SK-N-MC (cell line): ENCODE measurements around the gene HORMAD2.
"Not testable (repeated sequence)": the region's sequence is repeated elsewhere in the genome, so short reads cannot be mapped to it uniquely, and the experiment has no call there.

Source experiments
- DNase-seq: peaks from one replicate; pipeline ENCODE4 v3.0.0-alpha.2; 2011; ENCODE audit warnings: low read depth, low spot score
- H3K27ac ChIP-seq: fragments of 200-600 bp; sonication (generic); 2 replicates; pipeline ENCODE4 v1.5.1; 2016; ENCODE audit warnings: mixed run types
- H3K36me3 ChIP-seq: fragments of 200-600 bp; sonication (generic); 2 replicates; pipeline ENCODE4 v1.6.1; 2017; ENCODE audit warnings: antibody characterized with exemption, low read length, mixed read lengths; ENCODE audit not compliant: insufficient read depth
- H3K4me3 ChIP-seq: fragments of 200-600 bp; sonication (generic); 2 replicates; pipeline ENCODE4 v1.5.1; 2016
- H3K9ac ChIP-seq: fragments of 200-600 bp; sonication (generic); 2 replicates; pipeline ENCODE4 v1.8.0; 2017; ENCODE audit warnings: mixed run types, mixed read lengths; ENCODE audit not compliant: insufficient read length
- H3K9me3 ChIP-seq: fragments of 200-600 bp; sonication (generic); 2 replicates; pipeline ENCODE4 v1.6.1; 2017; ENCODE audit warnings: low read depth, mild to moderate bottlenecking, antibody characterized with exemption, low read length, moderate library complexity, mixed read lengths
- EZH2 ChIP-seq: fragments of 200-600 bp; sonication (generic); IDR thresholded peaks from one replicate; pipeline ENCODE4 v1.6.1; 2017; ENCODE audit warnings: antibody characterized with exemption
- FOXP2 ChIP-seq: optimal IDR thresholded peaks from 2 replicates; pipeline ENCODE3; 2011; ENCODE audit warnings: mild to moderate bottlenecking, moderate library complexity; ENCODE audit not compliant: insufficient read depth; ENCODE audit errors: extremely low read length, control extremely low read depth
- POLR2AphosphoS5 ChIP-seq: IDR thresholded peaks from 2 replicates; pipeline ENCODE4 v1.6.1; 2012; ENCODE audit warnings: mild to moderate bottlenecking, low read depth, low read length, borderline replicate concordance

Gene HORMAD2

DNA sequence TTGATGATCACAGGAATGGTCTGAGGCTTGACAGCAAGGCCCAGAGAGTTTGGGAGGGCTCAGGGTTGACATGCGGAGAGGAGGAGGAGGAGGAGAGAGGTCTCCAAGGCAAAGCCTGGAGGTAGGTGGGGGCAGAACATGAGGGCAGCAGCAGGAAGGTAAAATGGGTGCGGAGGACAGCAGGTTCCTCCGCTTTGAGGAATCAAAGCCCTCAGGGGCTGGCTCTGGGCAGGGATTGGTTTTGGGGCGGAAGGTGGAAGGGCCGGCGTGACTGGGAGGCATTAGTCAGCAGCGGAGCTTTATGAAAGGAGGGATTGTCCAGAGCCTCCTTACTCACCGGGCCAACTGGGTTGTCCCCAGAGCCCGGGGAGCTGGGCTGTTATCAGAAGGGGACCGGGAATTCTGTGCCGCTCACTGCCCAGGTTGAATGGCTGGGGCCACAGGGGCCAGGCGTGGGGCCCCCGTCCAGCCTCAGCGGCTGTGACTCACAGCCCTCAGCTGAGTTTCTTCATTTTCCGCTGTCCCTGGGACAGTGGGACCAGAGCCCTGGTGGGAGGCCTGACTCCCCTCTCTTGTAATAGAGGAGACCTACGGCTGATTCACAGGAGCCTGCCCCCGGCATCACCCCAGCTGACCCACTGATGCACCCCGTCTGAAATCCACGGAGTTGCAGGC lies 130.1 kb downstream of the HORMAD2 start:
- no peak overlapping the region for H3K4me3 ChIP-seq
- no peak overlapping the region for H3K9ac ChIP-seq
- no peaks in the 10 kb centered on the region for H3K36me3 ChIP-seq
- TF ChIP-seq EZH2 (no peak), POLR2AphosphoS5 (no peak), FOXP2 (no peak)
- no peaks in the 10 kb centered on the region for H3K9me3 ChIP-seq
- DNase-seq: no peak
- H3K27ac ChIP-seq: no peak overlapping the region

- no peaks in the 10 kb centered on the region for H3K9me3 ChIP-seq
- no peaks in the 10 kb centered on the region for H3K36me3 ChIP-seq
- no peak for TF ChIP-seq EZH2
- TF ChIP-seq POLR2AphosphoS5: no peak
- TF ChIP-seq FOXP2: no peak
- DNase-seq: no peak
- H3K9ac ChIP-seq: no peak overlapping the region
- no peak overlapping the region for H3K4me3 ChIP-seq
- no peak overlapping the region for H3K27ac ChIP-seq
These were observed 131.0 kb downstream of the HORMAD2 start for GRCh38 chr22:30211124-30211820.

GRCh38 chr22:30212363-30212995 lies 132.2 kb downstream of the HORMAD2 start:
- H3K4me3 ChIP-seq: no peak overlapping the region
- H3K9ac ChIP-seq: no peak overlapping the region
- no peak for DNase-seq
- no peak for TF ChIP-seq EZH2
- TF ChIP-seq FOXP2: no peak
- no peak for TF ChIP-seq POLR2AphosphoS5
- H3K27ac ChIP-seq: no peak overlapping the region
- H3K36me3 ChIP-seq: no peaks in the 10 kb centered on the region
- no peaks in the 10 kb centered on the region for H3K9me3 ChIP-seq

GRCh38 chr22:30212996-30213441 lies 132.8 kb downstream of the HORMAD2 start:
- H3K9me3 ChIP-seq: no peaks in the 10 kb centered on the region
- H3K27ac ChIP-seq: no peak overlapping the region
- H3K36me3 ChIP-seq: no peaks in the 10 kb centered on the region
- no peak overlapping the region for H3K9ac ChIP-seq
- DNase-seq: no peak
- no peak for TF ChIP-seq POLR2AphosphoS5
- H3K4me3 ChIP-seq: no peak overlapping the region

GRCh38 chr22:30214703-30215407 lies 134.6 kb downstream of the HORMAD2 start:
- H3K4me3 ChIP-seq: no peak overlapping the region
- TF ChIP-seq POLR2AphosphoS5 (no peak), EZH2 (no peak), FOXP2 (no peak)
- DNase-seq: no peak
- H3K27ac ChIP-seq: no peak overlapping the region
- H3K9me3 ChIP-seq: no peaks in the 10 kb centered on the region
- H3K9ac ChIP-seq: no peak overlapping the region
- H3K36me3 ChIP-seq: no peaks in the 10 kb centered on the region

DNA sequence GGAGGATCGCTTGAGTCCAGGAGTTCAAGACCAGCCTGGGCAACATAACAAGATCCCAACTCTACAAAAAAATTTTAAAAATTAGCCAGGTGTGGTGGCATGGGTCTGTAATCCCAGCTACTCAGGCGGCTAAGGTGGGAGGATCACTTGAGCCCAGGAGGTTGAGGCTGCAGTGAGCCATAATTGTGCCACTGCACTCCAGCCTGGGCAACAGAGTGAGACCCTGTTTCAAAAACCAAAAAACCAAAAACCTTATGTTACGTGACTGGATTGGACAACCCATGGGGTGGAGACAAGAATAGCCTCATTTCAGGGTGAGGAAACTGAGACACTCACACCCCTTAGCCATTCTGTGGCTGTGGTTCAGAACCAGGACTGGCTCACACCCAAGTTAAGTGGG lies 136.0 kb downstream of the HORMAD2 start:
- not testable (repeated sequence) for H3K27ac ChIP-seq, H3K4me3 ChIP-seq

DNA sequence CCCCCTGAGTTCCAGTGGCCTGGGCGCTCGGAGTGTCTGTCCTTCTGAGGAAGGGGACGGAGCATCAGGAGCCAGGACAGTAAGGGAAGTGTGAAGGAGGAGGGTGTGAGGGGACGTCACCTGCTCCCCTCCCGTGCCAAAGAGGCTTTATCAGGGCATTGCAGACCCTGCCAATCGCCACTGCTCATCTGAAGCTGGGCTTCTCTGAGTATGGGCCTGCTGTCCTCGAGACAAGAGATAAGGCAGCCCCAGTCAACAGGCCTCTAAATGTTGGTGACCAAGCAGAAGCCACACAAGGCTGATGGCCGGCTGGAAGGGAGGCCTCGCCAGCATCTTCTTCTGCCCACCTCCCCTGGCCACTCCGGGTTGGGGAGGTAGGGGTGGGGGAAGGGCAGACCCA lies 136.4 kb downstream of the HORMAD2 start:
- no peak overlapping the region for H3K27ac ChIP-seq
- no peaks in the 10 kb centered on the region for H3K9me3 ChIP-seq
- no peak overlapping the region for H3K9ac ChIP-seq
- TF ChIP-seq POLR2AphosphoS5 (no peak), EZH2 (no peak), FOXP2 (no peak)
- H3K4me3 ChIP-seq: no peak overlapping the region
- no peaks in the 10 kb centered on the region for H3K36me3 ChIP-seq
- no peak for DNase-seq

More for the DNA sequence above, 136.0 kb downstream of the HORMAD2 start:
- H3K36me3 ChIP-seq, DNase-seq, H3K9ac ChIP-seq, H3K9me3 ChIP-seq: not testable (repeated sequence)

DNA sequence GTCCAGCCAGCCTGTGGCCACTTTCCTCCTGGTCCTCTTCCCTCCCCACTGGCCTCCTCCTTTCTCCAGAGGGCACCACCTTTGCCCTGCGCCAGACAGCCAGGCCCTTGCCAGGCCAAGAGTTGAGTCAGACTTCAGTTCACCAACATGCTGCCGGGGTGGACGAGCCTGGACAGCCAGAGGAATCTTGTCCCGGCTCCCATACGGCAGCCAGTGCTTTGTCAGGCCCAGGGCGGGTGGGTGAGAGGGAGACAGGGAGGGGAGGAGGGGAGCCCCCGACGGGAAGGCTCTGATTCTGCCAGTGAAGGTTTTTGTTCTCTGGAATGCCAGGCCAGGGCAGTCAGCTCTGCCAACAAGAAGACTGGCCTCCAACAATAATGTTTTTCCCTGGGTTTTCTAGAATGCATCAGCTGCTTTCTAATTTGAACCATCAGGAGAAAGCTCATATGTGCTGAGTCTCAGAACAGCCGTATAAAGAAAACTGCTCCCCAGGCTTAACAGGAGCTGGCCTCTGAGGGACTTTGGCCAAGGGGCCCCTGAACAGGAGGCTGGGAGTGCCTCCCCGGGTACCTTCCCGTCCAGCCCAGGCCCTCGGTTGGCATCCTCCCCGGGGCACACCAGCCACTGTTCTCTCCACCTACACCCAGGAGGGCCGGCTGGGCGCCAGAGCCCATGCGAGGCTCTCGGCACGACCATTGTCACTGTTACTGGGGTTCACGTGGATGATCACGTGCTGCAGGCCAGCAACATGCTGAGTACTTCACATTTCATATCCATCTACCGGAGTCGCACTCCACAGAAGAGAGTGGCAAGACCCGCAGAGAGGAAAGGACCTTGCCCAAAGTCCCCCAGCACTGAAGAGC lies 137.7 kb downstream of the HORMAD2 start:
- Histone ChIP-seq H3K4me3 (no peak overlapping the region), H3K27ac (no peak overlapping the region), H3K36me3 (no peaks in the 10 kb centered on the region), H3K9ac (no peak overlapping the region), H3K9me3 (no peaks in the 10 kb centered on the region)
- TF ChIP-seq POLR2AphosphoS5: no peak
- no peak for TF ChIP-seq FOXP2
- TF ChIP-seq EZH2: no peak
- DNase-seq: no peak
